GM12875 (cell line): ENCODE data around the gene TGFBR3.

ENCODE experiments used
- H3K4me3 ChIP-seq: one replicate; pipeline ENCODE4 v1.5.1; 2011; ENCODE audit warnings: low read depth, low read length, control low read depth
- TF ChIP-seq, protein P1 (sequence below): IDR thresholded peaks from 2 replicates; pipeline ENCODE4 v1.5.1; 2011; ENCODE audit warnings: low read depth, mild to moderate bottlenecking, control low read depth, inconsistent platforms, low read length, moderate library complexity, borderline replicate concordance; ENCODE audit not compliant: insufficient read depth

Gene TGFBR3

DNA sequence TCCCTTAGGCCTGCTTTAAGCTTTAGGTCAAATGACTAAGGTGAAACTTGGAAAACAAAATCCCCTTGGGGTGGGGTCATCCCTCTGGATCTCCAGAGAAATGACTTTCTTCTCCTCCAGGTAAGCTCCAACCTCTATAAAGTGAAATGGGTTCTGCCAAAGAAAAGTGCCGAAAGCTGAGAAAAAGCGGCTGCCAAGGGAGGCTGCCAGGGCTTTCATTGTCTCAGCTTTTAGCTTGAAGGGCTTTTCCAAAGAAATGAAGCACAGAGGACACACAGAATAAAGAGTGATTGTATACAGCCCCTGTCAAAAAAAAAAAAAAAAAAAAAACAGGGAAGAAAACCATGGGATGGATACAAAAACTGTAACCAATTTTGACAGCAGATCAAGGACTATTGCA is 126.9 kb downstream of the TGFBR3 start:
- no peak overlapping the region for H3K4me3 ChIP-seq
- TF ChIP-seq, protein P1, sequence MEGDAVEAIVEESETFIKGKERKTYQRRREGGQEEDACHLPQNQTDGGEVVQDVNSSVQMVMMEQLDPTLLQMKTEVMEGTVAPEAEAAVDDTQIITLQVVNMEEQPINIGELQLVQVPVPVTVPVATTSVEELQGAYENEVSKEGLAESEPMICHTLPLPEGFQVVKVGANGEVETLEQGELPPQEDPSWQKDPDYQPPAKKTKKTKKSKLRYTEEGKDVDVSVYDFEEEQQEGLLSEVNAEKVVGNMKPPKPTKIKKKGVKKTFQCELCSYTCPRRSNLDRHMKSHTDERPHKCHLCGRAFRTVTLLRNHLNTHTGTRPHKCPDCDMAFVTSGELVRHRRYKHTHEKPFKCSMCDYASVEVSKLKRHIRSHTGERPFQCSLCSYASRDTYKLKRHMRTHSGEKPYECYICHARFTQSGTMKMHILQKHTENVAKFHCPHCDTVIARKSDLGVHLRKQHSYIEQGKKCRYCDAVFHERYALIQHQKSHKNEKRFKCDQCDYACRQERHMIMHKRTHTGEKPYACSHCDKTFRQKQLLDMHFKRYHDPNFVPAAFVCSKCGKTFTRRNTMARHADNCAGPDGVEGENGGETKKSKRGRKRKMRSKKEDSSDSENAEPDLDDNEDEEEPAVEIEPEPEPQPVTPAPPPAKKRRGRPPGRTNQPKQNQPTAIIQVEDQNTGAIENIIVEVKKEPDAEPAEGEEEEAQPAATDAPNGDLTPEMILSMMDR: no peak

DNA sequence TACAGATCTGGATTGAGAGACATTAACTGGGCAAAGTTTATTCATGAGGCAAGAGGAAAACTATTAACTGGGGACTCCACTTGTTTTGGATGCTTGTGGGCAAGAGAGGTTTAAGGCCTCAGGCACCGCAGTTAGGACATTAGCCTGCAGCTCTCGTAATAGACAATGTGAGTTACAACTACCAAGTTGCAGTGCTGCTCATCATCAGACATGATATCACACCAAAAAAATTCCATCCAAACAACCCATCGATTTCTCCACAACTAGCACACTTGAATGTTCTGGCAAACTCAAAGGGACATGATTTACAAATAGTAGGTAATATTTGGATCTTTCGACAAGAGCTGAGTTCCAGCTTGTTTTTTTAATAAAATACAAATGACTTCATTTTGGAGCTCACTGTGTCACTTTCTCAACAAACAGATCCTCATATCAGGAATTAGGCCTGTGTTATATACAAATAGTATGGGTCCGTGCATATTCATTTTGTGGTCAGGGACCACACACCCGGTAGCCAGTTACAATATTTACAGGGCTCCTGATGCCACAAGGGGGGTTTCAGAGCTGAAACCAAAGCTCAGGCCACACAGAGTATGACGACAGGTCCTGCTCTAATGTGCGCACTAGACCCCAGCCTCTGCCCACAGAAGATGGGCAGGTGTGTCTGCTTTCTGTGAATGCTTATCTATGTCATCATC is 128.0 kb downstream of the TGFBR3 start:
- TF ChIP-seq, protein P1: no peak
- no peak overlapping the region for H3K4me3 ChIP-seq

DNA sequence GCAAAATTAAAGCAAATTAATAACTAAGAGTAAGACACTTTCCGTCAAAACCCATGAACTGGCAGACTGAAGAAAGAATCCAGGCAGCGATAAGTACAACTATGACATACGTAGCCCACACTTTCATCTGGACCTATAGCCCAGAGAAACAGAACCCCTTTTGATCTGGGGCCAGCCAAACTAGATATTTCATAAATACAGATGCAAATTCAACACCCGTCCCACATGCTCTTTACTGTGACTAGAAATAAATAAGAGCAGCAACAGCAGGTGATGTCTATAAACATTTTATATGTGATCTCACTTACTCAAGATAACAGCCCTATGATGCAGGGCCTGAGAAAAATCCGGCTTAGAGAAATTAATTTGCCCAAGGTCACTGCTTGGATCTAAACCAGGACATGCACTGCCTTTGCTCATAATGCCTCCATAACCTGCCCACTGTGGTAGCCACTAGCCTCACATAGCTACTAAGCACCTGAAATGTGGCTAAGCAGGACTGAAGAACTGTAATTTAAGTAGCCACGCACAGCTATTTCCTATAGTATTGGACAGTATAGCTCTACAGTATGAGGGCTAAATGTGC is 130.2 kb downstream of the TGFBR3 start:
- H3K4me3 ChIP-seq: no peak overlapping the region
- TF ChIP-seq, protein P1: no peak

DNA sequence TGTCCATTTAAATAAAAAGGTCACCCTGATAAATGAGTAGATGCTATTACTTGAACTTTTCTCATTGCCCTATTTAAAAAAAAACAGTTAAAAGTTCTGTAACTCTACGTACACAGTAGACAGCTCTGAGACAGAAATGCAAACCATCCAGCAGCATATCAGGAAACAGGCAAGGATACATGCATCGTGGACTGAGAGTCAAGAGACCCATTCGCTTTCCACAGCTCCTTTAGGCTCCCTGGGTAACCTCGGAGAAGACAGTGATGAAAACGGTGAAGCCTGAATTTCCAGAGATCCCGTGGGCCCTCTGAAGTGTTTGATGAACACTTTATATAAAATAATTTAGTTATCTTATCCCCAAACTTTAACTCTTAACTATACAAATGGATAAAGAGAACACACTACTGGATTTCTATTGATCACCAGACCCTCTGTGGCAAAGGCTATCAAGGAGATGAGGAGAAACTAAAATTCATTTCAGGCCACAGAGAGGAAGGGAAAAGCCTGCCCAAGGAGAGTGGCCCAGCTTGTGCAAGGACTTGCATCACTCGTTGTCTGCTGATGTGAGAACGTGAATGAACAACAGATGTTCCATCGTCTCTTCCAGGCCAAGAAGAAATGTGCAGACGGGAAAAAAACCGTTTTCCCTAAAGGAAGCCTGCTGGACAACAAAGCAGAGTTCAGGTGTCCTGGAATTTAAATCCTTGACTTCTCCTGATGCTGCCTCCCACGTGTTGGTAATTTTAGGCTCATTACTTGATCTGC is 131.0 kb downstream of the TGFBR3 start:
- TF ChIP-seq, protein P1: no peak
- no peak overlapping the region for H3K4me3 ChIP-seq

DNA sequence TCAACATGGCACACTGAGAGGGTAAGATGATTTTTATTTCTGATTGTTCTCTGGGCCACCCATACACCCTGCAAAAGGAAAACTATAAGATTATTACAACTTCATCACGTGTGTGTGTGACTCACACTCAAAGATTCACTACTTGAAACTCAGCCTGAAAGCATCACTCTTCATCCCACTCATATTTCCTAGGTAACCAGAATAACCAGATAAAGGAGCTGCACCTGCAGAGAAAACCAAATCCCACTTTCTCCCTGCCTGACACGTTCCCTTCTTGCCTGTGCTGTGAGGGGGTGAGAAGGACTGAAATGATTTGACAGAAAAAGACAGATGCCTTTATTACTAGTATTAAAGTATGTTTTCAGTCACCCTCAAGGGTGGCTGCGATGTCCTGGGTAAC is 131.6 kb downstream of the TGFBR3 start:
- TF ChIP-seq, protein P1: no peak
- H3K4me3 ChIP-seq: no peak overlapping the region

DNA sequence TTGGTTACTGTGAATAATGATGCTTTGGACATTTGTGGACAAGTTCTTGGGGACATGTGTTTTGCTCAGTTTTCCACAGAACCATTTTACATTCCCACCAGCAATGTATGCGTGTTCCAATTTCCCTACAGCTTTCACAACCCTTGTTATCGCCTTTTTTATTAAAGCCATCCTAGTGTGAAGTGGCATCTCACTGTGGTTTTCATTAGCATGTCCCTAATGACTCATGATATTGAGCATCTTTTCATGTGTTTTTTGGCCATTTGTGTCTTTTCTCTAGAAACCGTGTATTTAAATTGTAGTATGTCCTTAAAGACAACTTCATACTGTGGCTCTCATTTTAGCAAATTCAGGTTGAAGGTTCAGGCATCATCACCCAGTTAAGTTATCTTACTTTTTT is 132.1 kb downstream of the TGFBR3 start:
- TF ChIP-seq, protein P1: no peak
- H3K4me3 ChIP-seq: no peak overlapping the region
